Astrocyte of the spinal cord (primary cell): ENCODE measurements around the gene RABGEF1.
"Not testable (repeated sequence)": the region's sequence is repeated elsewhere in the genome, so short reads cannot be mapped to it uniquely, and the experiment has no call there.

ENCODE experiments used
- DNase-seq: peaks from one replicate; pipeline ENCODE4 v3.0.0; 2011; ENCODE audit warnings: low read depth, low spot score
- H3K4me3 ChIP-seq: 2 replicates; pipeline ENCODE4 v1.5.1; 2011; ENCODE audit warnings: low read depth, mild to moderate bottlenecking, low read length, moderate library complexity
- CTCF ChIP-seq: IDR thresholded peaks from 2 replicates; pipeline ENCODE4 v1.5.1; 2012; ENCODE audit warnings: low read depth, mild to moderate bottlenecking, low read length, inconsistent platforms
- in situ Hi-C: cut with HindIII; loops from 2 replicates; pipeline ENCODE4 v1.10.0; 2017; ENCODE audit warnings: low sequenced_read_pairs

The RABGEF1 gene

GRCh38 chr7:66766041-66766440 lies 25.5 kb downstream of the RABGEF1 start:
- no peak for DNase-seq
- no peak for TF ChIP-seq CTCF
- H3K4me3 ChIP-seq: no peak overlapping the region
- in situ Hi-C loops: no loop called here

- H3K4me3 ChIP-seq, in situ Hi-C loops, DNase-seq: not testable (repeated sequence)
Measured at GRCh38 chr7:66767486-66767885, 27.0 kb downstream of the RABGEF1 start.

- in situ Hi-C loops: no loop called here
- no peak for TF ChIP-seq CTCF
- no peak for DNase-seq
- no peak overlapping the region for H3K4me3 ChIP-seq
Measured at GRCh38 chr7:66768865-66769832, 28.6 kb downstream of the RABGEF1 start.

- DNase-seq: no peak
- TF ChIP-seq CTCF: no peak
- in situ Hi-C loops: no loop called here
- no peak overlapping the region for H3K4me3 ChIP-seq
Measured at GRCh38 chr7:66769833-66770512, 29.4 kb downstream of the RABGEF1 start.

- TF ChIP-seq CTCF: no peak
- H3K4me3 ChIP-seq: no peak overlapping the region
- no peak for DNase-seq
- in situ Hi-C loops: no loop called here
Measured at GRCh38 chr7:66771795-66772194, 31.3 kb downstream of the RABGEF1 start.

- DNase-seq, H3K4me3 ChIP-seq, in situ Hi-C loops: not testable (repeated sequence)
Measured at GRCh38 chr7:66773744-66774143, 33.2 kb downstream of the RABGEF1 start.

- H3K4me3 ChIP-seq, DNase-seq, in situ Hi-C loops: not testable (repeated sequence)
- peak; percentile 2 for TF ChIP-seq CTCF
Measured at GRCh38 chr7:66776383-66776782, 35.9 kb downstream of the RABGEF1 start.
